ENCODE results near the gene RING1. TPM values are rescaled to one million over a fixed set of nuclear protein-coding genes. Genes with fewer than 3 reads are reported as not detected.
A peak's percentile ranks its signal among the peaks of the same experiment; 100 is the strongest.

RING1 gene
- polyA plus RNA-seq, 1 of the 3 experiments (the other 2 are of a cell fraction): 61.3 TPM

DNA sequence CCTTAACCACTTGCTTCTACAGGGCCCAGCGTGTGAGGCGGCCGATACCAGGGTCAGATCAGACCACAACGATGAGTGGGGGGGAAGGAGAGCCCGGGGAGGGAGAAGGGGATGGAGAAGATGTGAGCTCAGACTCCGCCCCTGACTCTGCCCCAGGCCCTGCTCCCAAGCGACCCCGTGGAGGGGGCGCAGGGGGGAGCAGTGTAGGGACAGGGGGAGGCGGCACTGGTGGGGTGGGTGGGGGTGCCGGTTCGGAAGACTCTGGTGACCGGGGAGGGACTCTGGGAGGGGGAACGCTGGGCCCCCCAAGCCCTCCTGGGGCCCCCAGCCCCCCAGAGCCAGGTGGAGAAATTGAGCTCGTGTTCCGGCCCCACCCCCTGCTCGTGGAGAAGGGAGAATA, 2.8 kb downstream of the RING1 start:
- Histone ChIP-seq H3K4me2 (no peak overlapping the region), H3K9ac (no peak overlapping the region), H2AFZ (ENCODE audit: low read depth) (no peak overlapping the region), H3K4me3 (ENCODE audit: low read depth in 2 of 2, low read length in 1 of 2) (no peak overlapping the region), H4K20me1 (ENCODE audit: insufficient read depth) (no peaks in the 10 kb centered on the region), H3F3A (replicated peaks; ENCODE audit: insufficient read depth) (peaks cover 9% of the 10 kb centered on the region), H3K27me3 (ENCODE audit: insufficient read depth) (no peaks in the 10 kb centered on the region), H3K9me3 (no peaks in the 10 kb centered on the region), H3K79me2 (ENCODE audit: insufficient read depth) (peaks cover 14% of the 10 kb centered on the region; the same call in 1 of the 2 replicates), H3K4me1 (ENCODE audit: control insufficient read depth in 1 of 2, insufficient read depth in 2 of 2, low read depth in 1 of 2, low read length in 1 of 2) (peaks cover 9 to 33% of the 10 kb centered on the region in 2 experiments; a peak in 3 of 4 replicates), H3K36me3 (replicated peaks in 1 of 2; ENCODE audit: control insufficient read depth in 1 of 2, insufficient read depth in 2 of 2, low read length in 1 of 2) (peaks cover 10 to 19% of the 10 kb centered on the region in 2 experiments), H3K27ac (ENCODE audit: low read depth in 2 of 2, low read length in 1 of 2) (no peak overlapping the region), H3K9me2 (no peaks in the 10 kb centered on the region)
- ChIA-PET CTCF (interaction anchor here (2.7 to 3.5 kb wide), 2 partner anchors 38 to 50 kb away, joined by 9 to 14 read pairs; no protein-coding TSS in a partner anchor), POLR2A (interaction anchor here (0.6 kb wide), 1 partner anchor 43 kb away, joined by 3 read pairs; no protein-coding TSS in a partner anchor)
- TF ChIP-seq EZH2phosphoT487 (IDR thresholded peaks at IDR 0.05; ENCODE audit: borderline replicate concordance, low read depth) (no peak), PBX3 (IDR thresholded peaks at IDR 0.05) (no peak), FOXJ3 (CRISPR knock-in tag; IDR thresholded peaks at IDR 0.05) (no peak)
- peak; percentile 11 for DNase-seq
- WGBS (ENCODE audit: low lambda C conversion rate): 89% methylated on average over 14 of the region's 17 CpGs

DNA sequence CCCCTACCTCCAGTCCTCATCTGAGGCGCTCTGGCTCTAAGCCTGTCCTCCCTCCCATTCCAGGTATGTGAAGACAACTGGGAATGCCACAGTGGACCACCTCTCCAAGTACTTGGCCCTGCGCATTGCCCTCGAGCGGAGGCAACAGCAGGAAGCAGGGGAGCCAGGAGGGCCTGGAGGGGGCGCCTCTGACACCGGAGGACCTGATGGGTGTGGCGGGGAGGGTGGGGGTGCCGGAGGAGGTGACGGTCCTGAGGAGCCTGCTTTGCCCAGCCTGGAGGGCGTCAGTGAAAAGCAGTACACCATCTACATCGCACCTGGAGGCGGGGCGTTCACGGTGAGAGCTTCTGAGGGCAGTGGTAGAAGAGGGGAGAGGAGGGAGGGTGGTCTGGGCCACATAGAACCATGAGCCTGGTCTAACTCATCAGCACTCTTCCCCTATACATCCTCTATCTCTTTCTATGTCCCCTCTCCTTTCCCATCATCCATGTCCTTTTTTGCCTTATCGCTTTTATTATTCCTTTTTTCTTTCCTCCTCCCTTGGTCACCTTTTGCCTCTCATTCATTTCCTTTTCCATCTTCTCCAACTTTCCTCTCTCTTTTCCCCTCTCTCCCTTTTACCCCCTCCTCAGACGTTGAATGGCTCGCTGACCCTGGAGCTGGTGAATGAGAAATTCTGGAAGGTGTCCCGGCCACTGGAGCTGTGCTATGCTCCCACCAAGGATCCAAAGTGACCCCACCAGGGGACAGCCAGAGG, 3.5 kb downstream of the RING1 start:
- peak; percentile 10 for DNase-seq
- Histone ChIP-seq H4K20me1 (ENCODE audit: insufficient read depth) (no peaks in the 10 kb centered on the region), H3K4me2 (no peak overlapping the region), H3K27ac (ENCODE audit: low read depth in 2 of 2, low read length in 1 of 2) (no peak overlapping the region), H3K9ac (no peak overlapping the region), H3K9me3 (no peaks in the 10 kb centered on the region), H2AFZ (ENCODE audit: low read depth) (no peak overlapping the region), H3K79me2 (ENCODE audit: insufficient read depth) (peaks cover 14% of the 10 kb centered on the region; the same call in 1 of the 2 replicates), H3K4me1 (ENCODE audit: control insufficient read depth in 1 of 2, insufficient read depth in 2 of 2, low read depth in 1 of 2, low read length in 1 of 2) (peaks cover 4 to 31% of the 10 kb centered on the region in 2 experiments; a peak in 3 of 4 replicates), H3K27me3 (ENCODE audit: insufficient read depth) (no peaks in the 10 kb centered on the region), H3K4me3 (ENCODE audit: low read depth in 2 of 2, low read length in 1 of 2) (no peak overlapping the region), H3K9me2 (no peaks in the 10 kb centered on the region), H3K36me3 (replicated peaks in 1 of 2; ENCODE audit: control insufficient read depth in 1 of 2, insufficient read depth in 2 of 2, low read length in 1 of 2) (peaks cover 10 to 19% of the 10 kb centered on the region in 2 experiments), H3F3A (replicated peaks; ENCODE audit: insufficient read depth) (peaks cover 3% of the 10 kb centered on the region)
- 85% methylated on average over 9 of the region's 18 CpGs for WGBS (ENCODE audit: low lambda C conversion rate)
- CTCF ChIA-PET: interaction anchor here (0.6 to 3.5 kb wide), 5 partner anchors 20 to 50 kb away, joined by 3 to 14 read pairs (median 4); no protein-coding TSS in a partner anchor
- TF ChIP-seq FOXM1 (IDR thresholded peaks at IDR 0.05; ENCODE audit: low read depth): no peak
- no peak for TF ChIP-seq FOXJ3 (CRISPR knock-in tag; IDR thresholded peaks at IDR 0.05)
- no peak for TF ChIP-seq RFX5 (IDR thresholded peaks at IDR 0.05; ENCODE audit: low read length)
- no peak for TF ChIP-seq USF1 (IDR thresholded peaks at IDR 0.05; ENCODE audit: borderline replicate concordance, low read depth)
- no peak for TF ChIP-seq ELF1 (IDR thresholded peaks at IDR 0.05)
- TF ChIP-seq EP300 (IDR thresholded peaks at IDR 0.05; ENCODE audit: borderline replicate concordance in 1 of 2, low read depth in 1 of 2, low read length in 1 of 2): no peak
- POLR2A ChIA-PET: interaction anchor here (1.0 to 1.4 kb wide), 2 partner anchors 17 to 60 kb away, joined by 3 to 4 read pairs; partner anchors contain the start of genes RPS18 and VPS52

Measured in SK-N-SH (cell line).